DLD1 (cell line): ENCODE measurements around the gene PIP4P1.
"Not testable (repeated sequence)": the region's sequence is repeated elsewhere in the genome, so short reads cannot be mapped to it uniquely, and the experiment has no call there.

Experiments
- in situ Hi-C: cut with HindIII; loops from 2 replicates; pipeline ENCODE4 v1.10.0; 2017; ENCODE audit warnings: low sequenced_read_pairs

The PIP4P1 gene

GRCh38 chr14:20477211-20477876 lies 16.1 kb upstream of the PIP4P1 start:
- in situ Hi-C loops = loop anchor here (10.0 kb wide), 1 partner anchor 53 kb away; no protein-coding TSS in a partner anchor

GRCh38 chr14:20476776-20477175 lies 15.5 kb upstream of the PIP4P1 start:
- in situ Hi-C loops = loop anchor here (10.0 kb wide), 1 partner anchor 52 kb away; no protein-coding TSS in a partner anchor

GRCh38 chr14:20472536-20473169 lies 11.4 kb upstream of the PIP4P1 start:
- in situ Hi-C loops = loop anchor here (10.0 kb wide), 1 partner anchor 48 kb away; no protein-coding TSS in a partner anchor

- in situ Hi-C loops = loop anchor here (10.0 kb wide), 1 partner anchor 46 kb away; no protein-coding TSS in a partner anchor
Measured at GRCh38 chr14:20470603-20470901, 9.3 kb upstream of the PIP4P1 start.

GRCh38 chr14:20469890-20470602 lies 8.8 kb upstream of the PIP4P1 start:
- in situ Hi-C loops = loop anchor here (10.0 kb wide), 1 partner anchor 45 kb away; no protein-coding TSS in a partner anchor

- in situ Hi-C loops = no loop called here
Measured at GRCh38 chr14:20469242-20469889, 8.1 kb upstream of the PIP4P1 start, which contains the start of gene PNP. Gene PNP, plus strand, starts transcription at chr14:20469406. Its CDS starts 119 bp downstream, at chr14:20469525.

- in situ Hi-C loops = no loop called here
Measured at GRCh38 chr14:20468764-20469241, 7.6 kb upstream of the PIP4P1 start.

GRCh38 chr14:20460458-20461224 lies 593 bp downstream of the PIP4P1 start:
- in situ Hi-C loops = no loop called here

GRCh38 chr14:20458031-20458789 lies 3.0 kb downstream of the PIP4P1 start:
- in situ Hi-C loops = no loop called here

- in situ Hi-C loops = no loop called here
Measured at GRCh38 chr14:20456971-20457370, 4.3 kb downstream of the PIP4P1 start.

- in situ Hi-C loops = no loop called here
Measured at GRCh38 chr14:20455355-20456300, 5.6 kb downstream of the PIP4P1 start.

GRCh38 chr14:20454516-20455354 lies 6.5 kb downstream of the PIP4P1 start, which contains the start of the genes APEX1 and OSGEP:
Gene APEX1, plus strand, starts transcription at chr14:20455226. Its CDS starts 420 bp downstream, at chr14:20455646.
Gene OSGEP, minus strand, starts transcription at chr14:20454812. Its CDS starts 129 bp downstream, at chr14:20454683.
- in situ Hi-C loops = no loop called here

GRCh38 chr14:20452831-20453230 lies 8.4 kb downstream of the PIP4P1 start:
- in situ Hi-C loops = not testable (repeated sequence)

- in situ Hi-C loops = no loop called here
Measured at GRCh38 chr14:20446889-20447288, 14.3 kb downstream of the PIP4P1 start.

GRCh38 chr14:20443650-20444049 lies 17.6 kb downstream of the PIP4P1 start:
- in situ Hi-C loops = not testable (repeated sequence)

- in situ Hi-C loops = no loop called here
Measured at GRCh38 chr14:20441461-20441860, 19.8 kb downstream of the PIP4P1 start.

- in situ Hi-C loops = no loop called here
Measured at GRCh38 chr14:20440882-20441281, 20.4 kb downstream of the PIP4P1 start.
